LoVo (cell line): ENCODE measurements around the gene NCKAP5L.
"Not testable (repeated sequence)": the region's sequence is repeated elsewhere in the genome, so short reads cannot be mapped to it uniquely, and the experiment has no call there.

Experiments used
- DNase-seq: peaks from one replicate; pipeline ENCODE4 v3.0.0-alpha.2; 2016; ENCODE audit warnings: low spot score

The NCKAP5L gene

DNA sequence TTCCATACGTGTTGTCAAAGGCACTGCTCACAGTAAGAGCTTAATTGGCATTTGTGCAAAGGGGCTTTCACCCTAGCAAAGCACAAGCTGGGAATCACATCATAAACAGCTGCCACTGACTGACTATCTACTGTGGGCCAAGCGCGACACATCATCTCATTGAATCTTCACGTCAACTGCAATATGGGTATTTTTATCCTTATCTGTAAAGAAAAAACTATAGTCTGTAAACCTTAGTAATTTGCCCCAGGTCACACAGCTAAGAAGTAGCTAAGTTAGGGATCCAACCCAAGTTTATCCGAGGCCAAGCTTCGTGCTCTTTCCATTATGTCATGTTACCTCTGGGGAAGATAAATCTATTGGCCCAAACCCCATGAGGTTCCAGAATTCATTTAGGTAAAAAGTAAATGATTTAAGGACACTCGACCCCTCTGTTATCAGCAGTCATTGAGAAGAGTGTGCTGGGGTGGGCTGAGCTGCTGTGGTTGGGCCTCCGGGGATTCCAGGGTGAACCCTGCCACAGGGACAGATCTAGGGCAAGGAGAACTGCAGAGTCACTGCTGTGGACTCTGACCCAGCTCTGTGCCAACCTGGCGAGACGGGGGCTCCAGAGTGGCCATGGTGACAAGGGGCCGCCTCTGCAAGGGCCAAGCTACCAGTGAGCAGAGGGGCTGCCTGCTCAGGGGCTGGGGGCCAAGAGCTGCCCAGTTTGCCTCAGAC, 27.6 kb downstream of the NCKAP5L start:
- DNase-seq, result no peak

- DNase-seq, result no peak
These were observed 29.3 kb downstream of the NCKAP5L start for GRCh38 chr12:49798934-49799333.

GRCh38 chr12:49798248-49798647, 30.0 kb downstream of the NCKAP5L start:
- no peak for DNase-seq

- no peak for DNase-seq
These were observed 30.8 kb downstream of the NCKAP5L start for GRCh38 chr12:49797449-49797776.

- DNase-seq, result no peak
These were observed 31.4 kb downstream of the NCKAP5L start for GRCh38 chr12:49796606-49797448.

- DNase-seq, result no peak
These were observed 32.1 kb downstream of the NCKAP5L start for GRCh38 chr12:49796155-49796554.

DNA sequence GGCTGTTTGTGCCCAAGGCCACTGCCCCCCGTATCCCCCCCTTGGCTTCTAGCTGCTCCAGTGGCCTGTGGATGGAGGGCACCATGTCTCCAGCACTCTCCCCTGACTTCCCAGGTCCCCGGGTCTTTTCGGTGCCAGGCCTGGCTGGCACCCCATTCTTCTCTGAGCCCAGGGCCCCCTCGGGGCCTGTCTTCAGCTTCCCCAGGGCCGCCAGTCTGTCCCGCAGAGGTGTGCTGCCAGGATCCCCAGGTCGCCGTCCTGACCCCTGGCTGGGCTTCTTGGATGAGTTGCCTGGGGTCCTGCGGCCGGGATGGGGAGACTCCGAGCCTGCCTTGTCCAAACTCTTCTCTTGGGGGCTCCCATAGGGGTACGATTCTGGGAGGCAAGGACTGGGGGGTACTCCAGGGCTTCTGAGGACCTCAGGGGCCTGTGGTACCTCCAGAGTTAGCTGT, 32.5 kb downstream of the NCKAP5L start:
- DNase-seq, result no peak

- DNase-seq, result no peak
These were observed 33.2 kb downstream of the NCKAP5L start for GRCh38 chr12:49794811-49795653.

DNA sequence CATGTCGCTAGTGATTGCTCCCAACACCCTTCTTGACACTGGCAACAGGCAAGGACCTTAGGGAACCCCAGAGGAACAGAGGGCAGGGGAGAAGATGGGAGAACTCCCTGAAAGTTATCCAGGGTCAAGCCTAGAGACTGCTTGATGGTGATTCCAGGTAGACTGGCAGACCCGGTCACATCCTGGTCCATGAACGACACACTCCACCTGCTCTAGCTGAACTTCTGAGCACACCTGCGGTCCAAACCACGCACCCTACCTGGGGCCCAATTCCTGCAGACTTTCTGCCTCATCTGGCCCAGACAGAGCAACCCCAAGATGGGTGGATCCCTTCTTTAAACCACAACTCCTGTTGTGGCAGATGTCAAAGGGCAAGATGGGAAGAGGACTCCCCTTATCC, 34.2 kb downstream of the NCKAP5L start:
- DNase-seq, result no peak

- no peak for DNase-seq
These were observed 34.6 kb downstream of the NCKAP5L start for GRCh38 chr12:49793620-49794019.

DNA sequence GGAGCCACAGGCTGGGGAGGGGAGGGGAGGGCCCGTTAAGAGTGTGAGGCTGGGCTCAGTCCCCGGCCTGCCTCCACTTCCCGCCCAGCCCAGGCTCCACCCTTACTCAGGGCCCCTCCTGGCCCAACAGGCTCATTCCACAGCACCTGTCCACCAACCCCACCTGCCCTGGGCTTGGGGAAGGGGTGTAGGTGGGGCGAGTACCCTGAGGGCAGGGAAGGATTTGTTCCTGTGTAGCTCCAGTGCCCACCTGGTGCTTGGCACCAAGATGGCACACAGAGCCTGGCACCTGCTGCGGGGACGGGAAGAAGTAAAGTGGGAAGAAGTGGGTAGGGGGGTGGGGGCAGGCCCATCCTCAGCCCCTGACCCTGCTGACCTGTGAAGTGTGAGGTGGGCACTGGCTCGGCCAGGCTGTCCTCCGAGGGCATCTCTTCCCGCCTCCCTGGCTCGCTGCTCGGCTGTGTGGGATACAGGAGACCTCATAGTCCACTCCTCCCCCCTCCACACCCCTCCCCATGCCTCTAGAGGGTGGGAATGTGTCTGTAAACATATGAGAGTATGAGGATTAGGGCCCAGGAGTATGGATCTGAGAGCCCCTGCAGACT, 35.1 kb downstream of the NCKAP5L start:
- DNase-seq, result no peak

GRCh38 chr12:49792181-49792970, 35.8 kb downstream of the NCKAP5L start:
- no peak for DNase-seq

DNA sequence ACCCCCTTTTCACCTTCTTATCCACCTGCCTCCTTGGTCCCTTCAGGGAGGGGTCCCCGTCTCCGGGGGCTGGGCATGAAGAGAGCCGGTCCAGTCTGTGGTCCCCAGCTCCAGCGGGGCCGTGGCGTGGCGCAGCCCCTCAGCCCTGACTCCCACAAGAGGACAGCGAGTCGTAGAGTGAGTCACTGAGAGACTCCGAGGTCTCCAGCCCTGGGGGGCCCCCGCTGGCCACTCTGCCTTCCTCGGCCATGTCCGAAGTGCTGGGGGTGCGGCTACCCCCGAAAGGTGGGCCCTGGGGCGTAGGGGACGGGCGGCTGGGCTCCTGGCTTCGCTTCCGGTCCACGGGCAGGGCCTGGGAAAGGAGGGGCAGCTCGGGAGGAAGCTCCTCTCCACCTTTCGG, 36.5 kb downstream of the NCKAP5L start:
- no peak for DNase-seq

DNA sequence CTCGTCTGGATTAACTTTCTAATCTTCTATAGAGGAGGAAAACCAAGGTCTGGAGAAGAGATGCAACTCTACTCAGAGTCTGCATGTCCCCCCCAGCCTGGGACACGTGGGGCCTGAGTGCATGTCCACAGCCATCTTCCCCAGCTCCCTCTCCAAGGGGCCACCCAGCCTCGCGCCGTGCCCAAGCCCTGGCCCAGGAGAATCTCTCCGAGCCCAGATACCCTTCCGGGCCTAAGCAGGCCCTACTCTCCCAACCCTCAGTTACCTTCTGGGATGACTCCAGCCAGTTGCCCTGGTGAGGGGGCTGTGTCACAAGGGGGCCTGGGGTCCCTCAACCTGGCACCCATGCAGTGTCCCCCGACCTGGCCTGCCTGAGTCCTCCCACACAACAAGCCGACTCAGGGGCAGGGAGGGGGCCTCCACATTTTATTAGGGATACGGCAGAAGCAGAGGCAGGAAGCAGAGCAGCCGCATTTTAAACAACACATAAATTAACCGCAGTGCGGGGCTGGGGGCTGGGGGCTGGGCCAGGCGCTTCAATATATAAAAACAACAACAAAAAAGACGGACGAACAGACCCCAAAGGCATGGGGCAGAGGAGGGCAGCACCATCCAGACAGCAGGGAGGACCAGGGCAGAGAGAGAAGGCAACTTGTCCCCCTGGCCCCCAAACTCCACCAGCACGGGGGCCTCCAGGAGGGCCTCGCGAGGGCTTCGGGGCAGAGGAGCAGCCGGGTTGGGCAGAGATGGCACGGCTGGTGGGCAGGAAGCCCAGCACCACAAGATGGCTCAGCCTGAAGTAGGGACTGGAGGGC, 37.3 kb downstream of the NCKAP5L start:
- no peak for DNase-seq

GRCh38 chr12:49789992-49790391, 38.2 kb downstream of the NCKAP5L start:
- no peak for DNase-seq

DNA sequence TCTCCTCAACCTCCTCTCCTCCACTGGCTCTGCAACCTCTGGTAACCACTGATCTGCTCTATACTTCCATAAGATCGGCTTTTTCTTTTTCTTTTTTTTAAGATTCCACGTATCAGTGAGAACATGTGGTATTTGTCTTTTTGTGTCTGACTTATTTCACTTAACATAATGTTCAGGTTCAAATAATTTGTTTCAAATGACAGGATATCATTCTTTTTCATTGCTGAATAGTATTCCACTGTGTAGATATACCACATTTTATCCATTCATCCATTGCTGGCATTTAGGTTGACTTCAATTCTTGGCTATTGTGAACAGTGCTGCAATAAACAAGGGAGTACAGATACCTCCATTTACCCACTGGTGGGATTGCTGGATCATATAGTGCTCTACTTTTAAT, 40.5 kb downstream of the NCKAP5L start:
- DNase-seq, result no peak

DNA sequence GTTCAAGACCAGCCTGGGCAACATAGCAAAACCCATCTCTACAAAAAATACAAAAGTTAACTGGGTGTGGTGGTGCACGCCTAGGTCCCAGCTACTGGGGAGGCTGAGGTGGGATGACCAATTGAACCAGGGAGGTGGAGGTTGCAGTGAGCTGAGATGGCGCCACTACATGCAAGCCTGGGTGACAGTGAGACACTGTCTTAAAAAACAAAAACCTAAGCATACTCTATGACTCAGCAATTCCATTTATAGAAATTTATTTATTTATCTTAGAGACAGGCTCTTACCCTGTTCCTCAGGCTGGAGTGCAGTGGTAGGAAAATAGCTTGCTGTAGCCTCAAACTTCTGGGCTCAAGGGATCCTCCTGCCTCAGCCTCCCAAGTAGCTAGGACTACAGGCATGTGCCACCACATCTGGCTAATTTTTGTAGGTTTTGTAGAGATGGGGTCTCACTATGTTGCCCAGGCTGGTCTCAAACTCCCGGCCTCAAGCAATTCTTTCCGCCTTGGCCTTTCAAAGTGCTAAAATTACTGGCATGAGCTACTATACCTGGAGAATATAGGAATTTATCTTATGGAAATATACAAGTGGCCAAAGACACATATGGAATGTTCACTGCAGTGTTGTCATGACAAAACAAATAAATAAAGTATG, 43.3 kb downstream of the NCKAP5L start:
- no peak for DNase-seq

DNA sequence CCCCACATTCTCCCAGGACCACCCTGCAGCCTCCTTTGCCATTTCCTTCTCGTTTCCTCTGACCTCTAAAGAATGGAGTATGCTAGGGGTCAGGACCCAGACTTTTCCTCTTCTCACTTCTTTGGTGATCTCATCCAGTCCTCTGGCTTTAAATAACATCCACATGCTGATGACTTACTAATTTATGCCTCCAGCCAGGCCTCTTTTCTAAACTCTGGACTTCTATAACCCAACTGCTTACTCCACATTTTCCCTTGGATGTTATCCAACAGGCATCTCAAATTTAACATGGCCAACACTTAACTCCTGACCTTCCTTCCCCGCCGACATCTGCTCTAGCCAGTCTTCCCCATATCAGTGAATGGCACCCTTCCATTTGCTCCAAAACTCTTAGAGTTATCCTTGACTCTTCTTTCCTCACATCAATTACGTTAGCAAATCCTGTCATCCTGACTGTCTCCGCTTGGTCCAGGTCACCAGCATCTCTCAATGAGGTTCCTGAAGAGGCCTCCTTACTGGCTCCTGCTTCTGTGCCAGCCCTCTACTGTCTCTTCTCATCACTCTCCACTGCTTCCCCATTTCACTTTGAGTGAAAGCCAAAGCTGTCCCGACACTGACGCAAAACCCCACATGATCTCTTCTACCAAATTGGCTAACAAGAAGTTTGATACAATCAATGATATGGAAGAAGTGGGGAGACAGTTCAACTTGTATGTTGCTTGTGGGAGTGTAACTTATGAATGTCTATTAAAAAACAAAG, 44.1 kb downstream of the NCKAP5L start:
- no peak for DNase-seq

DNA sequence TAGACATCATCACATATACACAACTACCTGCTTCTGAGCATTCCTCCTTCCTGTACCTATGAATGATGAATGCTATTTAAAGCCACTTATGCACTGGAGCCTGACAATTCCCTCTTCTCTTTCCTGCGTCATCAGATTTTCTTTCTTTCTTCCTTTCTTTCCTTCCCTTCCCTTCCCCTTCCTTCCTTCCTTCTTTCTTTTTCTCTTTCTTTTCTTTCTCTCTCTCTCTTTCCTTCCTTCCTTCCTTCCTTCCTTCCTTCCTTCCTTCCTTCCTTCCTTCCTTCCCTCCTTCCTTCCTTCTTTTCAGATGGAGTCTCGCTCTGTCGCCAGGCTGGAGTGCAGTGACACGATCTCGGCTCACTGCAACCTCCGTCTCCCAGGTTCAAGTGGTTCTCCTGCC, 47.3 kb downstream of the NCKAP5L start:
- not testable (repeated sequence) for DNase-seq
